ENCODE data around the gene ZNF697.

DNA sequence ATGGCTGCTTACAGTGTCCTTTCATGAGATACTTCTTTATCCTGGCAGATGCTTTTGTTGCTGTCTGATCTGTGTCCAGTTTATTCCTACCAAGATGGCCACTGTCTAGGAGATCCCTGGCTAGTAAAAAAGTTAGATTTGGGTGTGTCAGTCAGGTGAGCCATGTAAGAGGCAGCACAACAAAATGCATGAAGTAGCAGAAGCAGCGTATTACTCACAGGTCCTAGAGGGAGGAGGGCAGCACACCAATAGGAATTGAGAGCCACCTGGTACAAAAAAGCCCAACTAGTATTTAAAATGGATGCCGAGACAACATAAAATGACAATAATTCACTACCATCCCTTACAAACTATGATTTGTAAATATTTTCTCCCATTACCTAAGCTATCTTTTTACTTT, 22.8 kb upstream of the ZNF697 start:
- TF ChIP-seq ZNF623 (tag by site-specific recombination; IDR thresholded peaks at IDR 0.05) (no peak), MYNN (tag by site-specific recombination; IDR thresholded peaks at IDR 0.05; ENCODE audit: borderline replicate concordance) (no peak), ZNF777 (tag by site-specific recombination; IDR thresholded peaks at IDR 0.05; ENCODE audit: borderline replicate concordance) (no peak), ZNF529 (tag by site-specific recombination; IDR thresholded peaks at IDR 0.05; ENCODE audit: insufficient replicate concordance) (no peak), ZNF146 (tag by site-specific recombination; IDR thresholded peaks at IDR 0.05) (no peak), BCL11A (tag by site-specific recombination; IDR thresholded peaks at IDR 0.05; ENCODE audit: low read depth) (no peak), ZNF121 (tag by site-specific recombination; IDR thresholded peaks at IDR 0.05) (no peak), ZNF114 (tag by site-specific recombination; IDR thresholded peaks at IDR 0.05) (no peak), ZNF600 (tag by site-specific recombination; IDR thresholded peaks at IDR 0.05) (no peak), ZNF350 (tag by site-specific recombination; IDR thresholded peaks at IDR 0.05) (no peak)
- TF ChIP-seq, protein P1, sequence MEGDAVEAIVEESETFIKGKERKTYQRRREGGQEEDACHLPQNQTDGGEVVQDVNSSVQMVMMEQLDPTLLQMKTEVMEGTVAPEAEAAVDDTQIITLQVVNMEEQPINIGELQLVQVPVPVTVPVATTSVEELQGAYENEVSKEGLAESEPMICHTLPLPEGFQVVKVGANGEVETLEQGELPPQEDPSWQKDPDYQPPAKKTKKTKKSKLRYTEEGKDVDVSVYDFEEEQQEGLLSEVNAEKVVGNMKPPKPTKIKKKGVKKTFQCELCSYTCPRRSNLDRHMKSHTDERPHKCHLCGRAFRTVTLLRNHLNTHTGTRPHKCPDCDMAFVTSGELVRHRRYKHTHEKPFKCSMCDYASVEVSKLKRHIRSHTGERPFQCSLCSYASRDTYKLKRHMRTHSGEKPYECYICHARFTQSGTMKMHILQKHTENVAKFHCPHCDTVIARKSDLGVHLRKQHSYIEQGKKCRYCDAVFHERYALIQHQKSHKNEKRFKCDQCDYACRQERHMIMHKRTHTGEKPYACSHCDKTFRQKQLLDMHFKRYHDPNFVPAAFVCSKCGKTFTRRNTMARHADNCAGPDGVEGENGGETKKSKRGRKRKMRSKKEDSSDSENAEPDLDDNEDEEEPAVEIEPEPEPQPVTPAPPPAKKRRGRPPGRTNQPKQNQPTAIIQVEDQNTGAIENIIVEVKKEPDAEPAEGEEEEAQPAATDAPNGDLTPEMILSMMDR (tag by site-specific recombination; IDR thresholded peaks at IDR 0.05): no peak
